ENCODE data around the gene ARMC9. TPM values are rescaled to one million over a fixed set of nuclear protein-coding genes. Genes with fewer than 3 reads are reported as not detected.

ARMC9 gene
- total RNA-seq, 1 donor from 2014 or later: 67.8 TPM

GRCh38 chr2:231308219-231308618 lies 109.8 kb downstream of the ARMC9 start:
- no peak for DNase-seq (ENCODE audit: low read depth)

- DNase-seq (ENCODE audit: low read depth): peak; percentile 89
Measured at GRCh38 chr2:231308631-231309428, 110.4 kb downstream of the ARMC9 start.

GRCh38 chr2:231312066-231312465 lies 113.6 kb downstream of the ARMC9 start:
- DNase-seq (ENCODE audit: low read depth): no peak

GRCh38 chr2:231315896-231316295 lies 117.5 kb downstream of the ARMC9 start:
- no peak for DNase-seq (ENCODE audit: low read depth)

- DNase-seq (ENCODE audit: low read depth): no peak
Measured at GRCh38 chr2:231317579-231317978, 119.1 kb downstream of the ARMC9 start.

GRCh38 chr2:231318436-231318835 lies 120.0 kb downstream of the ARMC9 start:
- no peak for DNase-seq (ENCODE audit: low read depth)

- DNase-seq (ENCODE audit: low read depth): no peak
Measured at GRCh38 chr2:231318954-231319353, 120.5 kb downstream of the ARMC9 start.

GRCh38 chr2:231319867-231320266 lies 121.4 kb downstream of the ARMC9 start:
- DNase-seq (ENCODE audit: low read depth): no peak

- no peak for DNase-seq (ENCODE audit: low read depth)
Measured at GRCh38 chr2:231321021-231321420, 122.6 kb downstream of the ARMC9 start.

- DNase-seq (ENCODE audit: low read depth): no peak
Measured at GRCh38 chr2:231321556-231322334, 123.3 kb downstream of the ARMC9 start.

- DNase-seq (ENCODE audit: low read depth): no peak
Measured at GRCh38 chr2:231323316-231323715, 124.9 kb downstream of the ARMC9 start.

GRCh38 chr2:231325826-231326225 lies 127.4 kb downstream of the ARMC9 start:
- DNase-seq (ENCODE audit: low read depth): no peak

- no peak for DNase-seq (ENCODE audit: low read depth)
Measured at GRCh38 chr2:231326404-231326803, 128.0 kb downstream of the ARMC9 start.

GRCh38 chr2:231330311-231330710 lies 131.9 kb downstream of the ARMC9 start:
- no peak for DNase-seq (ENCODE audit: low read depth)

- DNase-seq (ENCODE audit: low read depth): no peak
Measured at GRCh38 chr2:231331533-231331932, 133.1 kb downstream of the ARMC9 start.

GRCh38 chr2:231332388-231332787 lies 134.0 kb downstream of the ARMC9 start:
- no peak for DNase-seq (ENCODE audit: low read depth)

- DNase-seq (ENCODE audit: low read depth): no peak
Measured at GRCh38 chr2:231332872-231333500, 134.6 kb downstream of the ARMC9 start.

- DNase-seq (ENCODE audit: low read depth): no peak
Measured at GRCh38 chr2:231334179-231334930, 135.9 kb downstream of the ARMC9 start.

GRCh38 chr2:231334981-231335380 lies 136.6 kb downstream of the ARMC9 start:
- DNase-seq (ENCODE audit: low read depth): no peak

GRCh38 chr2:231335591-231335990 lies 137.2 kb downstream of the ARMC9 start:
- no peak for DNase-seq (ENCODE audit: low read depth)

GRCh38 chr2:231336236-231336635 lies 137.8 kb downstream of the ARMC9 start:
- no peak for DNase-seq (ENCODE audit: low read depth)

- no peak for DNase-seq (ENCODE audit: low read depth)
Measured at GRCh38 chr2:231336700-231337099, 138.3 kb downstream of the ARMC9 start.

All from renal cortical epithelial cell (primary cell).